Hepatocyte (in vitro differentiated cells): ENCODE results near the gene CLEC4F. TPM values are rescaled to one million over a fixed set of nuclear protein-coding genes. Genes with fewer than 3 reads are reported as not detected.

Experiments used
- DNase-seq: peaks from one replicate; pipeline ENCODE4 v3.0.0-alpha.2; 2016; ENCODE audit warnings: low spot score
- H2AFZ ChIP-seq: fragments of 200-600 bp; sonication (generic); 2 replicates; pipeline ENCODE4 v1.6.0; 2016; ENCODE audit warnings: antibody characterized with exemption, mild to moderate bottlenecking
- H3K27ac ChIP-seq: fragments of 200-600 bp; sonication (generic); 2 replicates; pipeline ENCODE4 v1.5.1; 2016; ENCODE audit warnings: mild to moderate bottlenecking
- H3K27me3 ChIP-seq: fragments of 200-600 bp; sonication (generic); 2 replicates; pipeline ENCODE4 v1.6.1; 2016
- H3K36me3 ChIP-seq: fragments of 200-600 bp; sonication (generic); replicated peaks from 2 replicates; pipeline ENCODE4 v1.5.1; 2016; ENCODE audit warnings: low read depth; ENCODE audit not compliant: insufficient read depth
- H3K4me1 ChIP-seq: fragments of 200-600 bp; sonication (generic); 2 replicates; pipeline ENCODE4 v1.5.1; 2016; ENCODE audit warnings: mild to moderate bottlenecking, moderate library complexity; ENCODE audit not compliant: insufficient read depth
- H3K4me2 ChIP-seq: fragments of 200-600 bp; sonication (generic); 2 replicates; pipeline ENCODE4 v1.6.0; 2016
- H3K4me3 ChIP-seq: fragments of 200-600 bp; sonication (generic); 2 replicates; pipeline ENCODE4 v1.5.1; 2016; ENCODE audit warnings: mild to moderate bottlenecking
- H3K79me2 ChIP-seq: fragments of 200-600 bp; sonication (generic); 2 replicates; pipeline ENCODE4 v1.6.0; 2017; ENCODE audit warnings: mild to moderate bottlenecking
- H3K9me2 ChIP-seq: fragments of 200-600 bp; sonication (generic); replicated peaks from 2 replicates; pipeline ENCODE4 v1.6.0; 2017; ENCODE audit warnings: mild to moderate bottlenecking; ENCODE audit not compliant: insufficient read depth
- H3K9me3 ChIP-seq: fragments of 200-600 bp; sonication (generic); 2 replicates; pipeline ENCODE4 v1.5.1; 2016; ENCODE audit warnings: low read depth, mild to moderate bottlenecking
- H4K20me1 ChIP-seq: fragments of 200-600 bp; sonication (generic); 2 replicates; pipeline ENCODE4 v1.6.0; 2016; ENCODE audit warnings: mild to moderate bottlenecking; ENCODE audit not compliant: insufficient read depth, poor library complexity, severe bottlenecking
- CTCF ChIP-seq: fragments of 200-600 bp; sonication (generic); IDR thresholded peaks from 2 replicates; pipeline ENCODE4 v1.5.1; 2016; ENCODE audit warnings: antibody characterized with exemption, mild to moderate bottlenecking; ENCODE audit not compliant: poor library complexity
- EZH2 ChIP-seq: fragments of 200-600 bp; sonication (generic); IDR thresholded peaks from 2 replicates; pipeline ENCODE4 v1.6.1; 2016; ENCODE audit warnings: antibody characterized with exemption, mild to moderate bottlenecking, borderline replicate concordance
- EZH2phosphoT487 ChIP-seq: fragments of 200-600 bp; sonication (generic); IDR thresholded peaks from one replicate; pipeline ENCODE4 v1.6.1; 2018; ENCODE audit warnings: antibody characterized with exemption, mild to moderate bottlenecking, low read depth, moderate library complexity; ENCODE audit not compliant: unreplicated experiment, severe bottlenecking
- WGBS: methylation state at CpG from one replicate; pipeline ENCODE4 v1.1.6; 2016; ENCODE audit warnings: low lambda C conversion rate; ENCODE audit errors: missing lambda C conversion rate; 5-methylcytosine and 5-hydroxymethylcytosine counted together
- polyA plus RNA-seq: library from polyadenylated mRNA; unstranded; fragments of >200 nt; fragmentation: Nextera tagmentation; extraction: Ambion mirVana; gene quantifications from 2 replicates; pipeline ENCODE4 v1.2.1, GENCODE V29; 2016
- total RNA-seq: library from RNA; depleted of rRNA; stranded (reverse); fragments of >200 nt; gene quantifications from 2 replicates; pipeline ENCODE4 v1.2.3, GENCODE V29; 2014

CLEC4F gene
- total and polyA plus RNA-seq, 2 experiments from 2014 or later = not detected

- Histone ChIP-seq H3K9me2 (no peaks in the 10 kb centered on the region), H3K9me3 (no peaks in the 10 kb centered on the region), H3K4me2 (no peak overlapping the region), H3K79me2 (no peaks in the 10 kb centered on the region), H4K20me1 (no peaks in the 10 kb centered on the region), H3K4me1 (peaks cover 6% of the 10 kb centered on the region), H3K27ac (no peak overlapping the region), H3K4me3 (no peak overlapping the region), H2AFZ (no peak overlapping the region), H3K27me3 (peaks cover 47% of the 10 kb centered on the region), H3K36me3 (no peaks in the 10 kb centered on the region)
- TF ChIP-seq EZH2 (no peak), CTCF (peak; percentile 53), EZH2phosphoT487 (no peak)
- DNase-seq = peak; percentile 52
- 16% methylated on average over 7 of the region's 7 CpGs for WGBS
Observed at GRCh38 chr2:70785137-70785911, 35.1 kb downstream of the CLEC4F start.

DNA sequence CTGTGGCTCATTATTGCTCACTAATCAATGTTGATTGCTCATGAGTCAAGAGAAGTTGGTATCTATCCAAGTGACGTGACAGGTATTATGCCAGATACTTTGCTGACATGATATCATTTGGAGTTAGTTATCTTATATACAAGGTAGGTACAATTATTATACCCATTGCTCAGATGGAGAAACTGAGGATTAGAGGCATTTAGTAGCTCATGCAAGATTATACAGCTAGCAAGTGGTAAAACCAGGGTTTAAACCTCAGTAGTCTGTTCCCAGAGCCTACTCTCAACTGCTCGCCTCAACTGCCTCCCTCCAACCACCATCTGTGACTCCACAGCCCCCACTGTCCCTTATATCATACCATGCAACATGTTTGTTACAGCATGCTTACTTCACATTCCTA, 36.1 kb downstream of the CLEC4F start:
- H3K27me3 ChIP-seq = peaks cover 37% of the 10 kb centered on the region
- WGBS = 82% methylated on average over 2 of the region's 2 CpGs

DNA sequence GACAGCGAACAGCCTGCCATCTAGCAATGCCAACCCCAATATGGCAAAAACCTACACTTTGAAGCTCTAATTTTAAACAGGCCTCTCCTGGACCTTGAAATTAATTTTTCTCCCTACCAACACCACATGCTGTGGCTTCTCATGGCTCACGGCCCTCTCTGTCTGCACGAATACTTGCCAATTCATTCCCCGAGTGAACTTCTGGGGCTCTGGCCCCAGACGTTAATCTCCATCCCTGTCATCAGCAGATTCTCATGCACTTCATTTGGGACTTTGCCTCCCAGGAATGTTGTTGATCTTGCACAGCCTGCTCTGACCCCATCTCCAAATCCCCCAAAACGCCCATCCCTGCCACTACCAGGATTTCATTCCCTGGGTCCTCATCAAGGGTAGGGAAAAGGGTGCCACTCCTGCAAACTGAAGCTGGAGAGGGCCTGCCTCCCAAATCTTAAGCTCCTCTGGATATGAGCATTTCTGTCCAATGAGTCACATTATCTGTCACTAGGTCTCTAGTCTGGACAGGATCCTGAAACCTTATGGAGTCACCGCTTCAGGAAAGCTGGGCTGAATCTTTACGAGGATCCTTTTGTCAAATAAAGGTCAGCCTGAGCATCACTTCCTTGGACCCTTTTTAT, 40.4 kb downstream of the CLEC4F start:
- Histone ChIP-seq H3K9me3 (no peaks in the 10 kb centered on the region), H3K27me3 (peaks cover 22% of the 10 kb centered on the region), H3K36me3 (no peaks in the 10 kb centered on the region), H3K4me1 (no peaks in the 10 kb centered on the region), H3K4me2 (no peak overlapping the region), H3K9me2 (no peaks in the 10 kb centered on the region), H3K27ac (no peak overlapping the region), H3K4me3 (no peak overlapping the region), H3K79me2 (no peaks in the 10 kb centered on the region), H4K20me1 (no peaks in the 10 kb centered on the region), H2AFZ (no peak overlapping the region)
- 70% methylated on average over 8 of the region's 8 CpGs for WGBS
- no peak for TF ChIP-seq EZH2phosphoT487
- no peak for DNase-seq

More for the DNA sequence above, 36.1 kb downstream of the CLEC4F start:
- no peaks in the 10 kb centered on the region for H4K20me1 ChIP-seq
- no peak overlapping the region for H3K4me2 ChIP-seq
- no peaks in the 10 kb centered on the region for H3K79me2 ChIP-seq
- no peaks in the 10 kb centered on the region for H3K9me2 ChIP-seq
- no peak overlapping the region for H3K4me3 ChIP-seq
- no peak for DNase-seq
- H3K36me3 ChIP-seq = no peaks in the 10 kb centered on the region
- H3K9me3 ChIP-seq = no peaks in the 10 kb centered on the region
- H3K27ac ChIP-seq = no peak overlapping the region
- no peak overlapping the region for H2AFZ ChIP-seq
- TF ChIP-seq EZH2phosphoT487 = no peak
- no peak for TF ChIP-seq EZH2
- no peak for TF ChIP-seq CTCF
- H3K4me1 ChIP-seq = no peaks in the 10 kb centered on the region

DNA sequence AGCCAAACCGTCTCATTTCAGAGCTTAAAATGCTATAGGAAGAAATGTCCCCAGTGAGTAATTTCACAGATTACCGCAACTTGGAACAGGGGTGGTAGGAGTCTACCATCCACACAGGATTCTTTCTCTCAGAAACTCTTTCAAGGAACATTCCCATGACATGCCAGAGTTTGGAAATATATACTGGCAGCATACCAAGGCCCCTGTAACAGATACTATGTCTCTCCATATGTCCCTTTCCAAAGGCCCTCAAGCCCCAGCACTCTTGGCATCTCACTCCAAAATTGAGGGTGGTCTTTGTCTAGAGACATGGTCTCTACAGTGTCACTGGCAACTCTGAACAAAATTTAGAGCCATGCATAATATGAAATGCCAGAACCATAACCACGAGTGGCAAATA, 40.9 kb downstream of the CLEC4F start:
- peaks cover 25% of the 10 kb centered on the region for H3K27me3 ChIP-seq
- H3K4me1 ChIP-seq = no peaks in the 10 kb centered on the region
- no peak for DNase-seq
- no peak overlapping the region for H3K27ac ChIP-seq
- 62% methylated on average over 3 of the region's 3 CpGs for WGBS
- H4K20me1 ChIP-seq = no peaks in the 10 kb centered on the region
- H3K4me2 ChIP-seq = no peak overlapping the region
- H2AFZ ChIP-seq = no peak overlapping the region
- H3K4me3 ChIP-seq = no peak overlapping the region
- TF ChIP-seq EZH2 = no peak
- H3K79me2 ChIP-seq = no peaks in the 10 kb centered on the region
- H3K9me2 ChIP-seq = no peaks in the 10 kb centered on the region
- H3K36me3 ChIP-seq = no peaks in the 10 kb centered on the region
- no peaks in the 10 kb centered on the region for H3K9me3 ChIP-seq
